SU-DHL-6 (cell line): Measurements from ENCODE around the gene CDH13.

ENCODE experiments used
- EZH2phosphoT487 ChIP-seq: fragments of 200-600 bp; sonication (generic), shearing (Covaris generic); conservative IDR thresholded peaks from 2 replicates; pipeline ENCODE4 v1.6.1; 2018; ENCODE audit warnings: mild to moderate bottlenecking, antibody characterized with exemption, low read length, moderate library complexity, mixed read lengths
- TF ChIP-seq, protein P1 (sequence below): fragments of 200-600 bp; sonication (generic); IDR thresholded peaks from one replicate; pipeline ENCODE4 v1.5.1; 2017; ENCODE audit warnings: antibody characterized with exemption, mild to moderate bottlenecking, low read length, moderate library complexity; ENCODE audit not compliant: insufficient read depth, poor library complexity, severe bottlenecking

DNA sequence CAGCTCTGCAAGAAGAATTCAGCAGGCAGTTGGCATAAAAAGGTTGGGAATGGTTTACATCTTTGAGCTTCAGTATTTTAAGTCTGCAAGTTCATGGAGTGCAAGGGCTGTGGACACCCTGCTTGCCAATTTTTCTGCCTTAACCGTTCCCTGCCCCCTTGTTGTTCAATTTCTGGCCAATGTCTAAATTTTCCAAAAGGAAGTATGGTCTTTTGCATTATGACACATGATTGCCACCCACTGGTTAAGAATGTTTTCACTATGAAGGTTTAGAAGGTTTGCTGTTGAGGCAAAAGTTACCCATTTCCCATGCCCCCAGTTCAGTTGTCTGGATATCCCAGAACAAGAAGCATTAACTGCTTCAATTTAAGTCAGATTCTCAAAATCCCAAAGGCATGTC lies 441.9 kb downstream of the CDH13 start:
- TF ChIP-seq, protein P1, sequence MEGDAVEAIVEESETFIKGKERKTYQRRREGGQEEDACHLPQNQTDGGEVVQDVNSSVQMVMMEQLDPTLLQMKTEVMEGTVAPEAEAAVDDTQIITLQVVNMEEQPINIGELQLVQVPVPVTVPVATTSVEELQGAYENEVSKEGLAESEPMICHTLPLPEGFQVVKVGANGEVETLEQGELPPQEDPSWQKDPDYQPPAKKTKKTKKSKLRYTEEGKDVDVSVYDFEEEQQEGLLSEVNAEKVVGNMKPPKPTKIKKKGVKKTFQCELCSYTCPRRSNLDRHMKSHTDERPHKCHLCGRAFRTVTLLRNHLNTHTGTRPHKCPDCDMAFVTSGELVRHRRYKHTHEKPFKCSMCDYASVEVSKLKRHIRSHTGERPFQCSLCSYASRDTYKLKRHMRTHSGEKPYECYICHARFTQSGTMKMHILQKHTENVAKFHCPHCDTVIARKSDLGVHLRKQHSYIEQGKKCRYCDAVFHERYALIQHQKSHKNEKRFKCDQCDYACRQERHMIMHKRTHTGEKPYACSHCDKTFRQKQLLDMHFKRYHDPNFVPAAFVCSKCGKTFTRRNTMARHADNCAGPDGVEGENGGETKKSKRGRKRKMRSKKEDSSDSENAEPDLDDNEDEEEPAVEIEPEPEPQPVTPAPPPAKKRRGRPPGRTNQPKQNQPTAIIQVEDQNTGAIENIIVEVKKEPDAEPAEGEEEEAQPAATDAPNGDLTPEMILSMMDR = no peak
- TF ChIP-seq EZH2phosphoT487 = no peak
